Fibroblast of skin of scalp (primary cell): ENCODE data around the gene TSPYL2. TPM values are rescaled to one million over a fixed set of nuclear protein-coding genes. Genes with fewer than 3 reads are reported as not detected.

Experiments used
- DNase-seq: peaks from one replicate; pipeline ENCODE4 v3.0.0-alpha.2; 2013
- polyA plus RNA-seq, 2 experiments: library from polyadenylated mRNA; unstranded; fragments of 120-200 nt; gene quantifications; one replicate each; pipeline ENCODE4 v1.2.1, GENCODE V29; 2013; ENCODE audit not compliant: insufficient read length in 2 of 2

The TSPYL2 gene
- polyA plus RNA-seq (2013, experiment 1 of 2; ENCODE audit: insufficient read length), result 20.7 TPM
- 25.4 TPM for polyA plus RNA-seq (2013, experiment 2 of 2; ENCODE audit: insufficient read length)

GRCh38 chrX:53081925-53082772 lies at the start of gene TSPYL2:
Gene TSPYL2 (plus strand): TSS chrX:53082367. CDS start chrX:53082499, 132 bp downstream.
- DNase-seq, result peak; percentile 98

- DNase-seq, result no peak
Observed at GRCh38 chrX:53036149-53036548, 46.0 kb upstream of the TSPYL2 start.

GRCh38 chrX:53039236-53039635 lies 42.9 kb upstream of the TSPYL2 start:
- DNase-seq, result no peak

GRCh38 chrX:53044995-53045394 lies 37.2 kb upstream of the TSPYL2 start:
- DNase-seq, result no peak

- peak; percentile 22 for DNase-seq
Observed at GRCh38 chrX:53047228-53047627, 34.9 kb upstream of the TSPYL2 start.

- peak; percentile 80 for DNase-seq
Observed at GRCh38 chrX:53048169-53049126, 33.7 kb upstream of the TSPYL2 start, which contains the start of gene GPR173. Gene GPR173 (plus strand): TSS chrX:53048789. CDS start chrX:53076622, 27,833 bp downstream.

GRCh38 chrX:53049127-53049517 lies 33.0 kb upstream of the TSPYL2 start:
- no peak for DNase-seq

- no peak for DNase-seq
Observed at GRCh38 chrX:53050841-53051240, 31.3 kb upstream of the TSPYL2 start.

GRCh38 chrX:53055244-53055849 lies 26.8 kb upstream of the TSPYL2 start:
- no peak for DNase-seq

- no peak for DNase-seq
Observed at GRCh38 chrX:53056292-53056691, 25.9 kb upstream of the TSPYL2 start.

- no peak for DNase-seq
Observed at GRCh38 chrX:53065104-53065503, 17.1 kb upstream of the TSPYL2 start.

- DNase-seq, result no peak
Observed at GRCh38 chrX:53071064-53071463, 11.1 kb upstream of the TSPYL2 start.

- DNase-seq, result peak; percentile 49
Observed at GRCh38 chrX:53071604-53072417, 10.4 kb upstream of the TSPYL2 start.

GRCh38 chrX:53072418-53073114 lies 9.6 kb upstream of the TSPYL2 start:
- DNase-seq, result no peak

- no peak for DNase-seq
Observed at GRCh38 chrX:53073115-53073586, 9.0 kb upstream of the TSPYL2 start.

- no peak for DNase-seq
Observed at GRCh38 chrX:53075011-53075410, 7.2 kb upstream of the TSPYL2 start.

GRCh38 chrX:53076671-53077070 lies 5.5 kb upstream of the TSPYL2 start:
- no peak for DNase-seq

GRCh38 chrX:53077207-53078197 lies 4.7 kb upstream of the TSPYL2 start:
- no peak for DNase-seq

- no peak for DNase-seq
Observed at GRCh38 chrX:53078943-53079342, 3.2 kb upstream of the TSPYL2 start.
